DMS153 treated with DMSO at 0.1 percent for 48 hours (cell line): ENCODE results near the gene ARHGDIG.
A peak's percentile ranks its signal among the peaks of the same experiment; 100 is the strongest.

Experiments
- DNase-seq: peaks from one replicate; lab custom pipeline; 2025; ENCODE audit not compliant: unreplicated experiment; lab: John Stamatoyannopoulos, UW

Gene ARHGDIG

GRCh38 chr16:296276-296675, 15.9 kb downstream of the ARHGDIG start:
- DNase-seq, result no peak

DNA sequence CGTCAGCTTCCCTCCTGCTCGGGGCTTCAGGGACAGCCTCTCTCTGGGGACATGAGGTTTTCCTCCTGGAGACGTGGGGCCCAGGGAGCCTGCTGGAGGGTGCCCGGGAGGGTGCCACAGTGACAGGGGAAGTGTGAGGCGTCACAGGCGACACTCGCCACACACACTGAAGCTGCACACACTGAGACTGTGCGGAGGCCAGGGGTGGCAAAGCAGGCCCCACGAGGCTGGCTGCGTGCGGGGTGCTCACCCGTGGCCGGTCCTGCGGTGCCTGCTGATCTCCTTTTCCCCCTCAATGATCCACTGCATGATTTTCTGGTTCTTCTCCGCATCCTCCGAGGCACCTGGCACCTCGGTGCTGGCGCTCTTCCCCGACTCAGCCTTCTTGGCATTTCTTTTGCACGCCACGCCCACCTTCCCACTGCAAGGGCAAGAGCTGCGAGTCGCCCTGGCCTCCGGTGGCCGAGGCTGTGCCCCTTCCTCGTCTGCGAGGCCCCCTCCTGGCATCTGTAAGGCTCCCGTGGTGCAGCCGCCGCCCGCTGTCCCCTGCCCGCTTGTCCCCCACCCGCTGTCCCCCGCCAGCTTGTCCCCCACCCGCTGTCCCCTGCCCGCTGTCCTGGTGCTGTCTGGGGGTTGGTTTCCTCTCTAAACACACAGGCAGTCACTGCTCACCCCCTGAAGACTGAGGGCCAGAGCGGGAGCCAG, 16.6 kb downstream of the ARHGDIG start:
- no peak for DNase-seq

DNA sequence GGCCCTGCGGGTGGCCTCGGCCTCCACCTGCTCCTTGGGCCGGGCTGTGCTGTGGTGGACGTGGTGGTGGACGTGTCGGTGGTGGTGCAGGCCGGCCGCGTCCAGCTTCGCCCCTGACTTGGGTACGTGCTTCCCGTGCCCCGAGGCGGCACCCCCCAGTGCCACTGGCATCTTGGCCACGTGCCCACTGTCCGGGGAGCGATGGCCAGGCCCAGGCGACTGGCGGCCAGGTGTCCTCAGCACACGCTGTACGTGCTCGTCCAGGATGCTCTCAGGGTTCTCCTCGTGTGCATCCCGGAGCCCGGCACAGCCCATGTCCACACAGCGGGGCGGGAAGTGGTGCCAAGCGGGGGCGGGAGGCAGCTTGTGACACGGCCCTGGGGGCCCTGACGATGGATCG, 17.4 kb downstream of the ARHGDIG start:
- no peak for DNase-seq

- no peak for DNase-seq
Observed at GRCh38 chr16:301235-301634, 20.8 kb downstream of the ARHGDIG start.

GRCh38 chr16:301950-302349, 21.6 kb downstream of the ARHGDIG start:
- no peak for DNase-seq

- DNase-seq, result no peak
Observed at GRCh38 chr16:303760-304505, 23.5 kb downstream of the ARHGDIG start.

GRCh38 chr16:305916-306626, 25.7 kb downstream of the ARHGDIG start:
- no peak for DNase-seq

DNA sequence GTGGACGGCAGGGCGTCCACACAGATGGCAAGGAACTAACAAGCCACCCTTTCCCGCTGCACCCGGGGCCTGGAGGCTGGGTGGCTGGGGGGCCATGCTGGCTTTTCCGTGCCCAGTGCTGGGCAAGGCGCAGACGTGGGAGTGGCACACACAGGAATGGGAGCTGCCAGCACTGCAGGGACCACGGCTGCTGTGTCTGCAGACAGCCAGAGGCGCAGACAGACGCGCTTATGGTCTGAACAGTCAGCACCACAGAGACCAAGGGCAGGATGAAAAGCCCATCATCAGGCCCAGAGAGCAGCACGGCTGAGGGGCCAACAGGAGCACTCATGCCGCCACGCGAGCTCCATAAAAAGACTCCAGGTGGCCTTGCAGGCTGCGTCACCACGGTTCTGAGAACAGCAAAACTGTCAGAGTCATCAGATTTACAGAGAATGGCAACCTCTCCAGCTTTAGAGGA, 26.6 kb downstream of the ARHGDIG start:
- DNase-seq, result peak; percentile 2

DNA sequence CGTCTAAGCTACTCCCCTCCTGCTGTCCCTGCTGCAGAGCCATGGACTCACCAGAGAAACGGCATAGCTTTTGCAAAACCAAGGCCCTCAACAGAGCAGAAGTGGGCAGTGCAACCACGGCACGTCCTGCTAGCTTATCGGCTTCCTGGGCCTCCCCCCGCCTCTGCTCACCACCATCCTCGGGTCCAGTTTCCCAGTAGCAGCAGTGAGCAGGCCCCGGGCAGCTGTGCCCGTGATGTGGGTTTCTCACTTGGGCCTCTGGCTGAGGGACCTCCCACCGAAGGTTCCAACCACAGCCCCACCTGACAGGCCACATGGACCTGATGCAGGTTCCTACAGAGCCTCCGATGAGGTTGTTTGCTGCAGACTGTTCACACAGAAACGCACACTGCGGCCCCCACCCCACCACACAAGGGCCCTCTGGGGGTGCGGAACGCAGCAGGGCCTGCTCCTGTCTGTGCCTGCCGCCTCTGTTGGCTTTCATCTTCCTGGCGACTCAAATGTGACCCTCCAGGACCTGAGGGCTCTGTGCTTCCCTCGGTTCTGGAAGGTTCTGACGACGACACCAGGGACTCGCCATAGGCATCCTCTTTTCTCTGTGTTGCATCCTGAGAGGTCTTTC, 27.4 kb downstream of the ARHGDIG start:
- no peak for DNase-seq

- DNase-seq, result no peak
Observed at GRCh38 chr16:309476-309875, 29.1 kb downstream of the ARHGDIG start.

GRCh38 chr16:311725-312124, 31.3 kb downstream of the ARHGDIG start:
- DNase-seq, result no peak

GRCh38 chr16:314351-314750, 34.0 kb downstream of the ARHGDIG start:
- no peak for DNase-seq

DNA sequence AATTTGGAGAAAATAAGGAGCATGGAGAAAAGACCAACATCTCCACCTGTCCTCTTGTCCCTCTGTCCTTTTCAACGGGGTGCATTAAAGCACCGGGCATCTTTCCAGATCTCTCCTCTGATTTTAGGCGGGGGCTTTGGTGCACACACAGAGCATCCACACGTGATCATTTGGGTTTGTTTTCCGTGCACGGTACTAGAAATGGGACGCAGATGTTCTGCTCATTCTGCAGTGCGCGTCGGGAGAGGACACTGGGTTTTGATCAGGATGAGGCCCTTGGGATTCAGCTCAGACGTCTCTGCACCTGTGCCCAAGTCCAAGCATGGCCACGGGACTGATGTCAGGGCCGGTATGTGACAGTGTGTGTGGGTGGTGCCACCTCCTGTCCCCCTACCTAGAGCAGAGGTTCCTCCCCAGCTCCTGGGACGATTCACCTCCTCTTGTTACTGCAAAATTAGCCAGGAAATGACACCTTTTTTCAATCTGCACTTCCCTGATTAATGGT, 34.5 kb downstream of the ARHGDIG start:
- peak; percentile 15 for DNase-seq

DNA sequence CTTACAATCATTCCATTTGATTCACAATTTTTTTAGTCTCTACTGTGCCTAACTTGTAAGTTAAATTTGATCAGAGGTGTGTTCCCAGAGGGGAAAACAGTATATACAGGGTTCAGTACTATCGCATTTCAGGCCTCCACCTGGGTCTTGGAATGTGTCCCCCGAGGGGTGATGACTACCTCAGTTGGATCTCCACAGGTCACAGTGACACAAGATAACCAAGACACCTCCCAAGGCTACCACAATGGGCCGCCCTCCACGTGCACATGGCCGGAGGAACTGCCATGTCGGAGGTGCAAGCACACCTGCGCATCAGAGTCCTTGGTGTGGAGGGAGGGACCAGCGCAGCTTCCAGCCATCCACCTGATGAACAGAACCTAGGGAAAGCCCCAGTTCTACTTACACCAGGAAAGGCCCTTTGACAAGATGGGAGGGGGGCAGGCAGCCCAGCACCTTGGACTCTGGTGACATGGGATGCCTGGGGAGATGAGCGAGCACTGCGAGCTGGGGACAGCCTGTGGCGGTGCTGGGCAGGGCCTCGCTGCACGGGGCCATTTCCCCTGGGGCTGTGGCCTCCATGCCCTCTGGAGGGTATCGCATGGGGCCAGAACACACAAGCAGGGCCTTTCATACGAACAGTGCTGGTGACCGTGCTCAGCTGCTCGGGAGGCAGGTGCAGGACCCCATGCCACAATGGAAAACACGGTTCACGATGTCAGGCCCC, 36.5 kb downstream of the ARHGDIG start:
- no peak for DNase-seq

DNA sequence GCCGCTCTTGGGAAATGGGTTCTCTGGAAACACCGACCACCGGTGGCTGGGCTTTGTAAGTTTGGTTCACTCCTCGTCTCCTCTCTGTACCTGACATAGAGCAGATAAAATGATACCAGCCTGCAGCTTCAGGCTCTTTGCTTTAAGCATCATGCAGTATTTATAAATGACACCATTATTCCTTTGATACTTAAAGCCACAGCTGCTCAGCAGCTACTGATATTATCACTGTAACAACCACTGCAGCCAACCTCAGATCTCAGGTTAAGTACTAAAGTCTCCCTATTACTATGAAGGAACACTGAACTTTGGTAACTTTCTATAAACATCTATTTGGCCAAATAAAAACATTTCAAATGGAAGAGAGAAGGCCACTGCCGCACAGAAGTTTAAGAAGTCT, 37.2 kb downstream of the ARHGDIG start:
- no peak for DNase-seq

DNA sequence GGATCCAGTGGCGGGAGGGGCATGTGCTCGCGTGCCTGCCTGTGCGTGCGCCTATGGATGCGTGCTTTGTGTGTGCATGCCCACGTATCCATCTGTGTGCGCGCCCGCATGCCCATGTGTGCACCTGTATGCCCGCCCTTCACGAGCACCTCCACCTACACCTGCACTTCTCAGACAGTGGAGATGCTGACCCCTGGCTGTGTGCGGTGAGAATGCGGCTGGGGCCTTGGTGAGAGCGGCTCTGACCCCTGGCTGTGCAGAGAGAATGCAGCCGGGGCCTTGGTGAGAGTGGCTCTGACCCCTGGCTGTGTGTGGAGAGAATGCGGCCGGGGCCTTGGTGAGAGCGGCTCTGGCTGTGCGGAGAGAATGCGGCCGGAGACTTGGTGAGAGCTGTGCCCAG, 38.2 kb downstream of the ARHGDIG start:
- DNase-seq, result no peak

DNA sequence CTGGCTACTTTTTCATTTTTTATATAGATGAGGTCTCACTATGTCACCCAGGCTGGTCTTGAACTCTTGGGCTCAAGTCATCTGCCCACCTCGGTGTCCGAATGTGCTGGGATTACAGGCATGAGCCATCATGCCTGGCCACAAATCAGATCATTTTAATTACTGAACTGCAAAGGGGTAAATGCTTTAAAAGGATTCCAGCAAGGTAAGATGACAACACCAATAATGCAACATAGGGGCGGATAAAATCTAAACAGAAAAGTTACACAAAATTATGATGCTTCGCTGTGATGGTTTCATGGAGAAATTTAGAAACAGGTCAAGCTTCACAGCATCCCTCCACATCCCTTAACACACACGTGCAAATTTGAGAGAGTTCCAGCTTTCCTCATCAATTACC, 39.8 kb downstream of the ARHGDIG start:
- no peak for DNase-seq

DNA sequence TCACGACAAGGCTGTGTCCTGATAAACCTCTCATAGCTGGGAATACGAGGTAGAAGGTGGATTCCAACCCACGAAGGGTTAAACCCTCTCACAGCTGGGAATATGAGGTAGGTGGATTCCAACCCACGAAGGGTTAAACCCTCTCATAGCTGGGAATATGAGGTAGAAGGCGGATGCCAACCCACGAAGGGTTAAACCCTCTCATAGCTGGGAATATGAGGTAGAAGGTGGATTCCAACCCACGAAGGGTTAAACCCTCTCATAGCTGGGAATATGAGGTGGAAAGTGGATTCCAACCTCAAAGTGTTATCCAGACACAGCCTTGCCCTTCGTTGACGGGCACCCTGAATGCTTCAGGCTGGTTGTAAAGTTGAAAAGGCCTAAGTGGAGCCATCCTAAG, 41.1 kb downstream of the ARHGDIG start:
- DNase-seq, result no peak

DNA sequence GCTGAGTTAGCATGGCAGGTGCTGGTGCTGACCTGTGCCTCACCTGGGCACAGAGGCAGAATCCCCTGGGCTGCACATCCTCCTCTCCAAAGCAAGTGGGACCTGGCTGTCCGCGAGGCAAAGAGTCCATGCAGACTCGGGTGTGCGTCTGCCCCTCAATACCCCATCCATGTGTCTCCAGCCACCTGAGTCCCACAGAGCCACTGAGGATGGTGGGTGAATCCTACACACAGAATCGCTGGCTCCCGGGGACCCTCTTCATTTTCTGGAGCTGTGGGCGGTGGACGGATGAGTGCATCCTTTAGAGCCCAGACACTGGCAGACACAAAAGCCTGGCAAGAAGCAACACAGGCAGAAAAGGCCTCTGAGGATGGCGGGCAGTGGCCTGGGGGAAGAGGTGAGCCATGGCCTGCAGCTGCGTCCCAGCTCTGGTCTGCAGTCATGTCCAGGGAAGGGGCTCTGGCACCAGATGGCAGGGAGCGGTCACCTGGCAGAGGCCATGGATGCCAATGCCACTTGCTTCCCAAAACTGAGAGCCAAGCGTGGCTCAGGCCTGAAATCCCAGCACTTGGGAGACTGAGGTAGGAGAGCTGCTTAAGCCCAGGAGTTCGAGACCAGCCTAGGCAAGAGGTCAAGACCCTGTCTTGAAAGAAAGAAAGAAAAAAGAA, 42.2 kb downstream of the ARHGDIG start:
- no peak for DNase-seq

DNA sequence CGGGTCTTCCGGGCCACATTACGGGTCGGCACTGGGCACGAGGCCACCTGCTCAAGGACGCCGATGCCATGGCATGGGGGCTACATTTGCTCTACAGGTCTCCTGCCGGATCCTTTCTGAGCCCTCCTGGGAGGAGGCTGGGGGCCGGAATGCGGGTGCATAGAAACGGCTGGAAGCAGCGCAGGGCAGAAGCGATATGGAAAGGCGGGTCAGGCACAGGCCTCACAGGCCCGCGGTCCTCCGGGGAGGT, 43.7 kb downstream of the ARHGDIG start:
- no peak for DNase-seq
